HG02840 (cell line): Measurements from ENCODE around the gene NT5C2.
"Not testable (repeated sequence)": the region's sequence is repeated elsewhere in the genome, so short reads cannot be mapped to it uniquely, and the experiment has no call there.

ENCODE experiments used
- ATAC-seq: cut with Tn5 transposase; IDR thresholded peaks from one replicate; pipeline ENCODE4 v1.9.1; 2021; ENCODE audit warnings: mild to moderate bottlenecking, moderate library complexity, moderate number of reproducible peaks; ENCODE audit not compliant: unreplicated experiment, low FRiP score

The NT5C2 gene

DNA sequence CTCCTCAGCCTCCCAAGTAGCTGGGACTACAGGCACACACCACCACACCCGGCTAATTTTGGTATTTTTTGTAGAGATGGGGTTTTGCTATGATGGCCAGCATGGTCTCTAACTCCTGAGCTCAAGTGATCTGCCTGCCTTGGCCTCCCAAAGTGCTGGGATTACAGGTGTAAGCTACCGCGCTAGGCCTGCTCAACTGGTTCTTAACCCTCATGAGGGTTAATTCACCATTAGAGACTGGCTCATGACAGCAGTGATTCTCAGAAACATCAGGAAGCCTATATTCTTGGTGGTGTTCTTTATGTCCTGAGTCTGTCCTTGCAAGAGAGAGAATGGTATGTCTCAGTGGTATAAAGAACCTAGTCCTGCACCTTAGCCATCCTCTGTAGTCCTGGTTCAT lies 10.4 kb upstream of the NT5C2 start:
- ATAC-seq, result no peak

DNA sequence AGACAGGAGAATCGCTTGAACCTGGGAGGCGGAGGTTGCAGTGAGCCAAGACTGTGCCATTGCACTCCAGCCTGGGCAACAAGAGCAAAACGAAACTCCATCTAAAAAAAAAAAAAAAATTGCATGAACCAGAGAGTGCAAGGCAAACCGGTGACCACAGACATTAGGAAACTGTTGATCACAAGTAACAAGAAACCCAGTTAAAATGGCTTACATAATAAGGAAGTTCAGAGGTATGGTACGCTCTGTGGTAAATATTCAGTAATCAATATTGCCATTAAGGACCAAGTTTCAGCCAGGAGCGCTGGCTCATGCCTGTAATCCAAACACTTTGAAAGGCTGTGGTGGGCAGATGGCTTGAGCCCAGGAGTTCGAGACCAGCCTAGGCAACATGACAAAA lies 9.2 kb upstream of the NT5C2 start:
- no peak for ATAC-seq

DNA sequence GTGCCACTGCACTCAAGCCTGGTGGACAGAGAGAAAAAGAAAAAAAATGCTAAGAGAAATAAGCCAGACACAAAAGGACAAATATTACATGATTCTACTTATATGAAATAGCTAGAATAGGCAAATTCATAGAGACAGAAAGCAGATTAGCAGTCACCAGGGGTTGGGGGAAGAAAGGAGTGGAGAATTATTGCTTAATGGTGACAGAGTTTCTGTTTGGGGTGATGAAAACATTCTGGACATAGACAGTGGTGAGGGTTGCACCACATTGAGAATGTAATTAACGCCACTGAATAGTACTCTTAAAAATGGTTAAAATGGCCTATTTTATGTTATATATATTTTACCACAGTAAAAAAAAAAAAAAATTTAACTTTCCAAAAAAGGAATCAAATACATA lies 6.4 kb upstream of the NT5C2 start:
- no peak for ATAC-seq

DNA sequence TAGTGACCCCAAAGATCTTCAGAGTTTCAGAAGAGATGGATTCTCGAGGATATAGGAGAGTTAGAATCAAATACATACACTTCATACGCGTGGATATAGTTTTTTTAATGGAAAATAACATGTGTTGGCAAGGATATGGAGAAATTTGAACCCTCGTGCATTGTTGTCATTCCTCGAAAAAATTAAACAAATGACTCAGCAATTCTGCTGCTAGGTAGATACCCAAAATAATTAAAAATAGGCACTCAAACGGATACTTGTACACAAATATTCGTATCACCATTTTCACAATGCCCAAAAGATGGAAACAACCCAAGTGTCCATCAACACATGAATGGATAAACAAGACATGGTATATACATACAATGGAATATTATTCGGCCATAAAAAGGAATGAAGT lies 5.6 kb upstream of the NT5C2 start:
- ATAC-seq, result no peak

DNA sequence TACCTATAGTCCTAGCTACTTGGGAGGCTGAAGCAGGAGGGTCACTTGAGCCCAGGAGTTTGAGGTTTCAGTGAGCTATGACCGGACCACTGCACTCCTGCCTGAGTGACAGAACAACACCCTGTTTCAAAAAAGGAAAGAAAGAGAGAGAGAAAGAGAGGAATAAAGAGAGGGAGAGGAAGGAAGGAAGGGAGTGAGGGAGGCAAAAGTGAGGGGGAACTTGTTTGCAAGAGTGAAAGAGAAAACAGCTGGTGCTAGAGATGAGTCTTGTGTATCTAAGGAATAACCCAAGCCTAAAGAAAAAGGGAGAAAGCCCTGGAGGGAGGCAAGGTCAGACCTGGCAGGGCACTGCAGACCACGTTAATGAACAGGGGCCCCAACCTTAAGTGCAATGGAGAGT lies 4.8 kb upstream of the NT5C2 start:
- no peak for ATAC-seq

DNA sequence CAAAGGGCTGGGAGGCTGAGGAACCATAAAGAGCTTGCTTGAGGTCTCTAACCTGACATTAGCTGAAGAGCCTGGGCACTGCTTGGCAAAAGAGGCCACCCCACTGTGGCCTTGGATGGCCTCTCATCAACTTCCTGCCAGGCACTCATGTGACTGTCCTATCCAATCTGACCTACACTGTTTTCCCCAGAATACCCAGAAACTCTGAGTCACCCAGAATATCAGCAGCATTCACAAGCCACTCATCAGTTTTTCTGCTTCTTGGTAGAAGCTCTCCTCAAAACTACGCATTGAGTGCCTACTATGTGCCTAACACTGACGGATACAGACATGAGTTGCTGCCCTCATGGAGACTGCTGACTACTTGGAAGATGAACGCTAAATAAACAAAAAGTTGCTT lies 4.1 kb upstream of the NT5C2 start:
- ATAC-seq, result no peak

DNA sequence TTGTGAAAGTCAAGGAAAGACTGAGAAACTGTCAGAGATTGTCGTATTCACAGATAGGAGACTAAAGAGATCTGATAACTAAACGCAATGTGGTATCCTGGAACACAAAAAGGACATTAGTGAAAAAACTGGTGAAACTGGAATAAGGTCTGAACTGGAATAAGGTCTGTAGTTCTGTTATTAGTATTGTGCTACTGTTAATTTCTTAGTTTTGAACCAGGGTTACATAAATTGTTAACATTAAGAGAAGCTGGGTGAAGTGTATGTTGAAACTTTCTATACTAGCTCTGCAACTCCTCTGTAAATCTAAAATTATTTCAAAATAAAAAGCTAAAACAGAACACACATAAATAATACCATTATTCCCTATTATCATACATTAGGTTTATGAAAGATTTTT lies 3.4 kb upstream of the NT5C2 start:
- no peak for ATAC-seq

DNA sequence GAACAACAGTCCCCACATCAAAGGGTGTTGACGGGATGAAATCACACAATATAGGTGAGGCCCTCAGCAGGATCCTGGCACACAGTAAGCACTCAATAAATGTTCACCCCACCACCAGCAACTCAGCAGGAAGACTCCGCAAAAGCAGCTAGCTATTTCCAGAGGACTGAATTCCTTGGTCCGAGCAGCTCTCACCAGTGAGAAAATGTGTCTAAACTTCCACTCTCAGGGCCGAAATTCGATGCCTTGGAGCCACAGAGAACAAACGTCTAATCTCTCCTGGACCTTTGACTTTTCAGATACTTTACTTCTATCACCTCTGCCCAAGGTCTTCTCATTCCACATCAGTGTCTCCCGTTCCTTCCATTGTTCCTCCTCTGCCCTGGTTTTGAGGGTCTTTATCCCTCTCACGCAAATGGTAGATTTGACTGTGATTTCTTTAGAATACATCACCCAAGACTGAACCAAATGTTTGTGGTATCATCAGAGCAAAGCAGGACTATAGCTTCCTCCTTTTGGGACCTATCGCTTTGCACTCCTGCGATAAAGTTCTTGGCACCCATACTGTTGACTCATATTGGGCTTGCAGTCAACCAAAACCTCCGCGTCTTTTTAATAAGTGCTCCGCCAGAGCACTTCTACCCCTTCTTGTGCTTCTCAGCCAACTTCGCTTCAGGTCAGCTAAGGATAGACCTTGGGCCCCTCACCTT lies 903 bp upstream of the NT5C2 start:
- no peak for ATAC-seq

DNA sequence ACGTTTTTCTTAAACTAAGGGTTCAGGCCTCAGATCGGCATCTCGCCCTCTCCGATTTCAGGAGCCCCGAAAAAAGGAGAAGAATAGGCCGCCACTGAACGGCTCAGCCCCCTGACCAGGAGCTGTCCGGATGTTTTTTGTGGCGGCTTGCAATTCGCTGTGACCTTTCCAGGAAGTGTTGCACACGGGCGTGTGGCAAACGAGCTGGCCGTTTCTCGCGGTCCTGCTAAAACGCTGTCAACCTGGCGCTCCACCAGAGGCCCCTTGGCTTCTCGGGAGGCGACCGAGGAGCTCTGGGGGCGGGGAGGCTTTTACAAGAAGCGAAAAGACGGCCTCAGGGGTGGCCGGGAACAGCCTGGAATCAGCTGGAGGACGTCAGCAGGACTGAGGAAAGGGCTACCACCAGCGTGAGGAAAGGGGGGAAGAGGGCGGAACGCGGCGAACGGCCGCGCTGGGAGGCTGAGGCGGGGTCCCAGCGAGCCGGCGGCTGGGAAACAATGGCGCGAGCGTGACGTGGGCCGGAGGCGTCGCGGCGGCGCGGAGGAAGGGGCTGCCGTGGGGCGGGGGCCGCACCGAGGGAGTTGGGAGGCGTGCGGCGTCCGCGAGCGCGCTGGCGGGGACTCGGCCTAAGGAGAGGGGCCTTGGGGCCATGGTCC lies 493 bp downstream of the NT5C2 start:
- ATAC-seq, result peak; percentile 45

DNA sequence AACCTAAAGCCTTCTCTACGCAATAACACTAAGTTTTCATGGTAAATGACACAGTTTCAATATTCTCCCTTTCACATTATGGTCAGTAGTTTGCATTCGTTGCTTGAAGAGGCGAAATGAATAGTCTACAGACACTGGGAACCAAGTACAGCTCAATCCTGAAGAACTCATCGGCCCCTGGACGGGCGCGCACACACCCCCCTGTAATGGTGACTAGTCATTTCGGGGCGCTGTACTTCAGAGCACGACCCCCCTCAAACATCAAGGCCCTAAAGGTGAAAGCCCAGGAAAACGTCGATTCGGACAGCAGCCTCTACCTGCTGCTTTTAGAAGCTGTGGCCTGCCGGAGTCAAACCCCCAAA lies 1.0 kb downstream of the NT5C2 start:
- ATAC-seq, result no peak

DNA sequence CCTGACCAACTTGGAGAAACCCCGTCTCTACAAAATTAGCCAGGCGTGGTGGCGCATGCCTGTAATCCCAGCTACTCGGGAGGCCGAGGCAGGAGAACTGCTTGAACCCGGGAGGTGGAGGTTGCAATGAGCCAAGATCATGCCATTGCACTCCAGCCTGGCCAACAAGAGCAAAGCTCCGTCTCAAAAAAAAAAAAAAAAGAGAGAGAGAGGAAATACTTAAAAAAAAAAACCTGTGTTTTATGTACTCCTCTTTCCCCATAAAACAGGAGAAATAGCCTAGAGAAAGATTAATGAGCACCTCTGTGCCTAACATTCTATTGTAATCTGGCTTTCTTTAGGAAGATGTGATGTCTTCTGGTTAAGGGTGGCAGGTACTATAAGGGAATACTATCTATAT lies 1.9 kb downstream of the NT5C2 start:
- not testable (repeated sequence) for ATAC-seq

DNA sequence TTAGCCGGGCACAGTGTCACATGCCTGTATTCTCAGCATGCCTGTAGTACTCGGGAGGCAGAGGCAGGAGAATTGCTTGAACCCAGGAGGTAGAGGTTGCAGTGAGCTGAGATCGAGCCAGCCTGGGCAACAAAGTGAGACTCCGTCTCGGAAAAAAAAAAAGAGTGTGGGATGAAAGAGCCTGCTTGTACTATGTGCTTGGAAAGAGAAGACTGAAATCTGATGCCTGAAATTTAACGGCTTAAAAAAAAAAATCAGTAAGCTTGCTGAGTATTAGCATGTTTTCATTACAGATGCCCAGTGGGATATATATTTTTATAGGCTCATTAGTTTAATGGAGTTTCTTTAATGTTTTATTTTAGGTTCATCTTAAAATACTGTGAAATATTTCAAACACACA lies 4.2 kb downstream of the NT5C2 start:
- ATAC-seq, result no peak

DNA sequence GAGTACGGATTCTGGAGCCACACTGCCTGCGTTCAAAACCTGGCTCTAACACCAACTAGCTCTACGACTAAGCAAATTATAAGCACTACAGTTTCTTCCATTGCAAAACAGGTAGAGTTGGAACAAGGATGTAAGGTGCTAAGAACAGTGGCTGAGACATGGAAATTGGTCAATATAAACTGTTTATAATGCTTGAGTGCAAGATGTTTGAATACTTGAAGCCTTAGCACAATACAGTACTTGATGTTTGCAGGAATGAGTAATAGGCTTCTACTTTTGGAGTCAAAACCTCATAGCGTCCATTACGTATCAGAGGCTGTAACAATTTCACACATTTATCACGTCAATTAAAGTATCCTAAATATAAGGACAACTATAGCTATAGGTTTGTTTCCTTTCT lies 6.9 kb downstream of the NT5C2 start:
- no peak for ATAC-seq

DNA sequence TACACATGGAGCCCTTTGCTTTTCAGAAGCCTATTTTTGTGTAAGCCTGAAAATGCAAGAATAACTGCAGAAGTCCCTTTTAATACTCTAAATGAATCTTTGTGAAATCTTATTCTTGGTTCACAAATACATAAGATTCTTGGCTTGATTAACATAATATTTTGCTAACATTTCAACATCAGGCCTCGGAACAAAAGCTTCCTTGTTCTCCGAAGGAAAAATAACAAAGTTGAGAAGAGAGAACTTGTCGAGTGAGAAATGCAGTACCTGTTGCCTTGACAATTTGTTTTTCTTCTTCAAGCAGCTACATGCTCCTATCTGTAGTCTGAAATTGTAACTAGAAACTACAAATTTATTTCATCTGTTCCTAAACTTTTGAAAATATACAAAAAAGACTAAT lies 8.5 kb downstream of the NT5C2 start:
- no peak for ATAC-seq

DNA sequence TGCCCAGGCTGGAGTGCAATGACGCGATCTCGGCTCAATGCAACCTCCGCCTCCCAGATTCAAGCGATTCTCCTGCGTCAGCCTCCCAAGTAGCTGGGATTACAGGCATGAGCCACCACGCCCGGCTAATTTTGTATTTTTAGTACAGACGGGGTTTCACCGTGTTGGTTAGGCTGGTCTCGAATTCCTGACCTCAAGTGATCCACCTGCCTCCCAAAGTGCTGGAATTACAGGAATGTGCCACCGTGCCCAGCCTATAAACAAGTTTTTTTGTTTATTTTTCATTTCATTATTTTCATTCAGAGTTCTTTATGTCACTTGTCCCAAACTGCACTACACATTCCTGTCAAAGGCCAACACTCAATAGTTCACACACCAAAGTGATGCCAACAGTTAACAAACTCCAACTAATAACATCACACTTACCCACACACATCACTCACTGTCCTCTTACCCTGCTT lies 9.1 kb downstream of the NT5C2 start:
- not testable (repeated sequence) for ATAC-seq

DNA sequence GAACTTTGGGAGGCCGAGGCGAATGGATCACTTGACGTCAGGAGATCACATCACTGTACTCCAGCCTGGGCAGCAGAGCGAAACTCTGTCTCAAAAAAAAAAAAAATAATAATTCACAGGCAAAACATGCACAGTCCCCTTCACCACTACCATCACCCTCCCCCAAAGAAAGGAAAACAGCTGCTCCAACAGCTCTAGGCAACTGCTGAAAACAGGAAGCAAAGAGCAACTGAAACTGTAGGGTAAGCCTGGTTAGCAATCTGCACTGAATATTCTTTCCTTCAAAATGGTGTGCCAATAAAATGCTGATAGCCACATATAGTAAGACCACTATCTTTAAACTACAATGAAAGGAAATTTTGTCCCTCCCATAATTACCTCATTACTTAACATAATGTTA lies 11.8 kb downstream of the NT5C2 start:
- ATAC-seq, result no peak

DNA sequence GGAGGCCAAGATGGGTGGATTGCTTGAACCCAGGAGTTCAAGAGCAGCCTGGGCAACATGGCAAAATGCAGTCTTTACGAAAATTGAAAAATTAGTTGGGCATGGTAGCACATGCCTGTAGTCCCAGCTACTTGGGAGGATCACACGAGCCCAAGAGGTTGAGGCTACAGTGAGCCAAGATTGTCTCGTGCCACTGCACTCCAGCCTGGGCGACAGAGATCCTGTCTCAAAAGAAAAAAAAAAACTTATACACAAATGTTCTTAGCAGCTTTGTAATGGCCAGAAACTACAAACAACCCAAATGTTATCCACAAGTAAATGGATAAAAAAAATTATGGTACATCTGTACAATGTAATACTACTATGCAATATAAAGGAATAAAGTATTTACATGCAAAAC lies 12.6 kb downstream of the NT5C2 start:
- no peak for ATAC-seq

DNA sequence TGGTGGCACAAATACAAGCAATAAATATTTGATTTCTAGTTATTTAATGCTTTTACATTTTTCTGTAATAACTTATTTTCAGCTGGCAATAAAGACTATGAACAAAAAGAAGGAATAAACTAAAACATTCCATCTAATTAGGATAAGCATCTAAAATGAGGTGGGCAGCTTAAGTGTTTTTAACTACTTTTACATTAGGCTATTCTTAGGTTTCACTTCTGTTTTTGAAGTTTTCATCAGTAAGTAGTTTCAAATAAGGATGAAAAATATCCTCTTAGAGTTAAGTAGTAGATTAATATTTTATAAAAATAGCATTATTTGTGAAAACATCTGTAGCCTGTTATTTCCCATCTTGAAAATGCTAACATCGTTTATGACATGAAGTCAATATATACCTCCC lies 15.9 kb downstream of the NT5C2 start:
- ATAC-seq, result no peak

DNA sequence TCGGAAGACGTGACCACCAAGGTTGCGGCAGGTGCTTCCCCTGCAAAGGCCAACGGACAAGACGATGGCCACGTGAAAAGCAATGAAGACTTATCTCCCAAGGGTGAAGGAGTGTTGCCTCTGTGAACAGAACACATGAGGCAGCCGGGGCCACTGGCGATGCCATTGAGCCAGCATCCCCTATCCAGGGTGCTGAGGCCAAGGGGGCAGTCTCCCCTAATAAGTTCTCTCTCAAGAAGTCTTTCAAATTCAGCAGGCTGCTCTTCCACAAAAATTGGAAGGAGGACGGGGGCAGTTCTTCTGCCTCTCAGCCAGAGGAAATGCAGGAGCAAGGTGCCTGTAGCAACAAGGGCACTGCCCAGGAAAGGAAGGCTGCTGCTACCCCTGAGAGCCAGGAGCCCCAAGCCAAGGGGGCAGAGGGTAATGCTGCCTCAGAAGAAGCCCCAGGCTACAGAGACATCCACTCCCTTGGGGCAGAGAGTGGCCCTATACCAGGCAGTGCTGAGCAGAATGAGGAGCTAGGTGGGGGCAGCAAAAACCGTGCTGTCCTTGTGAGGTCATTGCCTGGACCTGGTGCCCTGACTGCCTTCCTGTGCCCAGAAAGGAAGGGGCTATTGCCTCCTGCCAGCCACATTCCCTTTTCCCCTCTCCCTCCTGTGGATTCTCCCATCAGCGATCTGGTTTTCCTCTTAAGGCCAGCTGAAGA lies 17.3 kb downstream of the NT5C2 start:
- ATAC-seq, result no peak

DNA sequence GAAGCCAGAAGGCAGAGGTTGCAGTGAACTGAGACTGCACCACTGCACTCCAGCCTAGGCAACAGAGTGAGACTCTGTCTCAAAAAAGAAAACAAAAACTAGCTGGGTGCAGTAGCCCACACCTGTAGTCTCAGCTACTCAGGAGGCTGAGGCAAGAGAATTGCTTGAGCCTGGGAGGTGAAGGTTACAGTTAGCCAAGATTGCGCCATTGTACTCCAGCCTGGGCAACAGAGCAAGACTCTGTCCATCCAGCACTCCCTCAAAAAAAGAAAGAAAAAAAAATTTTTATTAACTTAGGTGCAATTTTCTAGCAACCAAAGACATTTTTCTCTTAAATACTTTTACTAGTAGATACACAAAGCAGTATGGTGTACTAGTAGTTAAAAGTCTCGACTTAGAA lies 18.7 kb downstream of the NT5C2 start:
- not testable (repeated sequence) for ATAC-seq

DNA sequence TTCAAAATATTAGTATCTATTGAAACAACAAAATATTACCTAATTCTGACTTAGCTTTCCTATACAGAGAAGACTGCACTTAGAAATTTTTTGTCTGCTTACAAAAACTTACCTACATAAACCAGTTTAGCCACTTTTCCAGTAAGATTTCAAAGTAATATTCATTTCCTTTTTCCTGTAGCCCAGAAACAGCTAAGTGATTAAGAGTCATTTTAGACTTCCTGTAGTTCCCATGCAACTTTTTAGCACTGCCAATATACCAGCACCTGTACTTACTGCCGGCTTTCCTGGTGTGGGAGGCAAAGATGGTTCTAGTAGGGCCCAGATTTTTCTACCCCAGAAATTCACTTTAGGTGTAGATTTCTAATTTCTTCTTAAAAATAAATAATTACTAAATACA lies 21.8 kb downstream of the NT5C2 start:
- ATAC-seq, result no peak

DNA sequence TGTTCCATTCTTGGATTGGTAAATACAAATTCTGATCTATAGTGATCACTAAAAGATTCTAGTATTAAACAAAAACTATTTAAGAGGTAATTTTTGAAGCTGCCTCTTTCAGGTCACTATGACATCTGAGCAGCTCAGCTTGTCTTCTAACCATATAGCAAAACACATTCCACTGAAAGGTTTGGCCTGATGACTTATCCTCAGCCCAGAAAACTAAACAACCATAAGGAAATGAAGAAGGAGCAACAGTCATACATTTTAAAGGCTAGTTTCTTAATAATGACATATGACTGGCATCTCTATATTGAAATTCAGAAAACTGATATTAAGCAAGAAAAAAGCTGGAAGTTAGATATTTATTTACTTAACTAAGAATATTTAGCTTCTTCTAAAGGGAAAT lies 24.6 kb downstream of the NT5C2 start:
- no peak for ATAC-seq
